ENCODE data around the gene ANAPC2. TPM values are rescaled to one million over a fixed set of nuclear protein-coding genes. Genes with fewer than 3 reads are reported as not detected.

Gene ANAPC2
- total RNA-seq, 1 experiment from 2014 or later = 80.9 TPM

DNA sequence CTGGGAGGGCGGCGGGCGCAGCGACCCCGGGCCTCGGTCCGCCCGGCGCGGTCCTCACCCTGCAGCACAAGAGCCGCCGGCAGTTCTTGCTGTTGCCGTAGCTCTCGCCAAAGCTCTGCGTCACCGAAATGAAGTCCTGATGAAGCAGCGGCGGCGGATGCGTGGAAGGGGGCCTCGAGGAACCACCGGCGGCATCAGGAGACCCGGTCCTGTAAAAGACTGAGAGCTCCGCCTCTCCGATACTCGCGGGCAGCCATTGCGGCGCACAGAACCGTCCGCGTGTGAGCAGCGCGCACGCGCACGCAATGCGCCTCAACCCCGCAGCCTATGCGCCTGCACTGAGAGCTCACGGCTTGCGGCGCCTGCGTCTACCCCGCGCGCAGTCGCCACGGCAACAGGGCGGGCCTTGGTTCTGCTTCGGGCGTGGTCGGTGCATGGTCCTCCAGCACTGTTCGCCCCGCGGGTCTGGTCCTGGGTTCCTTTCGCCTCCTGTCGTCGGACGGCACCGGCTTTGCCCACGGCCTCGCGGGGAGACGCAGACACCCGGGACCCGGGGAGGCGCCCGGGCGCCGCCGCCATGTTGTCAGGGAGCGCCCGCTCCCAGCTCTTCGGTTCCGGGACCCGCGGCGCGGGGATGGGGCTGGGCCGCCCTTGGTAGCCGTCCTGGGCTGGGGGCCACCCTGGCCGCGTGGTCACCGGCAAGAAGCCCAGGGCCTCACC lies 58.7 kb downstream of the ANAPC2 start (continued):
- TF ChIP-seq, protein P1, sequence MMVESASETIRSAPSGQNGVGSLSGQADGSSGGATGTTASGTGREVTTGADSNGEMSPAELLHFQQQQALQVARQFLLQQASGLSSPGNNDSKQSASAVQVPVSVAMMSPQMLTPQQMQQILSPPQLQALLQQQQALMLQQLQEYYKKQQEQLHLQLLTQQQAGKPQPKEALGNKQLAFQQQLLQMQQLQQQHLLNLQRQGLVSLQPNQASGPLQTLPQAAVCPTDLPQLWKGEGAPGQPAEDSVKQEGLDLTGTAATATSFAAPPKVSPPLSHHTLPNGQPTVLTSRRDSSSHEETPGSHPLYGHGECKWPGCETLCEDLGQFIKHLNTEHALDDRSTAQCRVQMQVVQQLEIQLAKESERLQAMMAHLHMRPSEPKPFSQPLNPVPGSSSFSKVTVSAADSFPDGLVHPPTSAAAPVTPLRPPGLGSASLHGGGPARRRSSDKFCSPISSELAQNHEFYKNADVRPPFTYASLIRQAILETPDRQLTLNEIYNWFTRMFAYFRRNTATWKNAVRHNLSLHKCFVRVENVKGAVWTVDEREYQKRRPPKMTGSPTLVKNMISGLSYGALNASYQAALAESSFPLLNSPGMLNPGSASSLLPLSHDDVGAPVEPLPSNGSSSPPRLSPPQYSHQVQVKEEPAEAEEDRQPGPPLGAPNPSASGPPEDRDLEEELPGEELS (CRISPR knock-in tag; IDR thresholded peaks at IDR 0.05) = peak; percentile 91
- TF ChIP-seq RORB (CRISPR knock-in tag; IDR thresholded peaks at IDR 0.05) = no peak
- TF ChIP-seq, protein P2, sequence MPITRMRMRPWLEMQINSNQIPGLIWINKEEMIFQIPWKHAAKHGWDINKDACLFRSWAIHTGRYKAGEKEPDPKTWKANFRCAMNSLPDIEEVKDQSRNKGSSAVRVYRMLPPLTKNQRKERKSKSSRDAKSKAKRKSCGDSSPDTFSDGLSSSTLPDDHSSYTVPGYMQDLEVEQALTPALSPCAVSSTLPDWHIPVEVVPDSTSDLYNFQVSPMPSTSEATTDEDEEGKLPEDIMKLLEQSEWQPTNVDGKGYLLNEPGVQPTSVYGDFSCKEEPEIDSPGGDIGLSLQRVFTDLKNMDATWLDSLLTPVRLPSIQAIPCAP (CRISPR knock-in tag; IDR thresholded peaks at IDR 0.05) = peak; percentile 37; the same call in 1 of the 2 replicates
- TF ChIP-seq, protein P3, sequence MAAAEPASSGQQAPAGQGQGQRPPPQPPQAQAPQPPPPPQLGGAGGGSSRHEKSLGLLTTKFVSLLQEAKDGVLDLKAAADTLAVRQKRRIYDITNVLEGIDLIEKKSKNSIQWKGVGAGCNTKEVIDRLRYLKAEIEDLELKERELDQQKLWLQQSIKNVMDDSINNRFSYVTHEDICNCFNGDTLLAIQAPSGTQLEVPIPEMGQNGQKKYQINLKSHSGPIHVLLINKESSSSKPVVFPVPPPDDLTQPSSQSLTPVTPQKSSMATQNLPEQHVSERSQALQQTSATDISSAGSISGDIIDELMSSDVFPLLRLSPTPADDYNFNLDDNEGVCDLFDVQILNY (CRISPR knock-in tag; IDR thresholded peaks at IDR 0.05) = peak; percentile 69
- peak; percentile 74 for TF ChIP-seq ZNF232 (CRISPR knock-in tag; IDR thresholded peaks at IDR 0.05)
- TF ChIP-seq, protein P4, sequence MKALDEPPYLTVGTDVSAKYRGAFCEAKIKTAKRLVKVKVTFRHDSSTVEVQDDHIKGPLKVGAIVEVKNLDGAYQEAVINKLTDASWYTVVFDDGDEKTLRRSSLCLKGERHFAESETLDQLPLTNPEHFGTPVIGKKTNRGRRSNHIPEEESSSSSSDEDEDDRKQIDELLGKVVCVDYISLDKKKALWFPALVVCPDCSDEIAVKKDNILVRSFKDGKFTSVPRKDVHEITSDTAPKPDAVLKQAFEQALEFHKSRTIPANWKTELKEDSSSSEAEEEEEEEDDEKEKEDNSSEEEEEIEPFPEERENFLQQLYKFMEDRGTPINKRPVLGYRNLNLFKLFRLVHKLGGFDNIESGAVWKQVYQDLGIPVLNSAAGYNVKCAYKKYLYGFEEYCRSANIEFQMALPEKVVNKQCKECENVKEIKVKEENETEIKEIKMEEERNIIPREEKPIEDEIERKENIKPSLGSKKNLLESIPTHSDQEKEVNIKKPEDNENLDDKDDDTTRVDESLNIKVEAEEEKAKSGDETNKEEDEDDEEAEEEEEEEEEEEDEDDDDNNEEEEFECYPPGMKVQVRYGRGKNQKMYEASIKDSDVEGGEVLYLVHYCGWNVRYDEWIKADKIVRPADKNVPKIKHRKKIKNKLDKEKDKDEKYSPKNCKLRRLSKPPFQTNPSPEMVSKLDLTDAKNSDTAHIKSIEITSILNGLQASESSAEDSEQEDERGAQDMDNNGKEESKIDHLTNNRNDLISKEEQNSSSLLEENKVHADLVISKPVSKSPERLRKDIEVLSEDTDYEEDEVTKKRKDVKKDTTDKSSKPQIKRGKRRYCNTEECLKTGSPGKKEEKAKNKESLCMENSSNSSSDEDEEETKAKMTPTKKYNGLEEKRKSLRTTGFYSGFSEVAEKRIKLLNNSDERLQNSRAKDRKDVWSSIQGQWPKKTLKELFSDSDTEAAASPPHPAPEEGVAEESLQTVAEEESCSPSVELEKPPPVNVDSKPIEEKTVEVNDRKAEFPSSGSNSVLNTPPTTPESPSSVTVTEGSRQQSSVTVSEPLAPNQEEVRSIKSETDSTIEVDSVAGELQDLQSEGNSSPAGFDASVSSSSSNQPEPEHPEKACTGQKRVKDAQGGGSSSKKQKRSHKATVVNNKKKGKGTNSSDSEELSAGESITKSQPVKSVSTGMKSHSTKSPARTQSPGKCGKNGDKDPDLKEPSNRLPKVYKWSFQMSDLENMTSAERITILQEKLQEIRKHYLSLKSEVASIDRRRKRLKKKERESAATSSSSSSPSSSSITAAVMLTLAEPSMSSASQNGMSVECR (CRISPR knock-in tag; IDR thresholded peaks at IDR 0.05; ENCODE audit: borderline replicate concordance) = peak; percentile 88; the same call in 1 of the 2 replicates
- TF ChIP-seq FOXK1 (CRISPR knock-in tag; IDR thresholded peaks at IDR 0.05) = peak; percentile 89
- 0 out of 2 replicates have a peak, but pooled peaks have one; percentile 37 for TF ChIP-seq ATF1 (CRISPR knock-in tag; IDR thresholded peaks at IDR 0.05)
- no peak; the same call in 1 of the 2 replicates for TF ChIP-seq SMAD3 (CRISPR knock-in tag; IDR thresholded peaks at IDR 0.05; ENCODE audit: borderline replicate concordance)
- TF ChIP-seq ZNF317 (CRISPR knock-in tag; IDR thresholded peaks at IDR 0.05; ENCODE audit: borderline replicate concordance, low read depth) = no peak
- peak; percentile 62; the same call in 1 of the 2 replicates for TF ChIP-seq CREM (CRISPR knock-in tag; IDR thresholded peaks at IDR 0.05)
- TF ChIP-seq TEAD1 (CRISPR knock-in tag; IDR thresholded peaks at IDR 0.05) = peak; percentile 78

DNA sequence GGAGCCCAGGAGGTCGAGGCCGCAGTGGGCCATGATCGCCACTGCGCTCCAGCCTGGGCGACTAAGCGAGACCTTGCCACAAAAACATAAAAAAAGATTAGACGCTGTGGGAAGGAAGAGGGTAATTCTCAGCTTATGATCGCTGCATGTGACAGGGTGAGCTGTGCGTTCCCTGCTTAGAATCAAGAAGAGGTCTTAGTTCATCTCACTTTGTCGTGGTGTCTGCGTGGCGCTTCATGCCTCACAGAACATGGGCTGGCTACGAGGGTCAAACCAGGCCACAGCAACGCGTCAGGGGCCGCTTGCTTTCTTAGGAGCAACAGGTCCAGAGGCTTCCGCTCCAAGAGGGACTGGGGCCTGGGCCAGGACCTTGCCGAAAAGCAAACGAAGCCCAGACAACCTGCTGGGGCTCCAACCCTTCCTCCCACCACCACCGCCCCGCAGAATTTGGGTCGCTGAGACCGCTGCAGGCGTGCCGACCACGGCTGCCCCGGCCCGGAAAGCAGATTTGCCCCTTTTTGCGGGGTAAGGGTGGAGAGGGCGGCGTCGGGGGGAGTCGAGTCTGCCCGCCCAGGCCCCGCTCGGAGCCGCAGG lies 59.4 kb downstream of the ANAPC2 start:
- peak; percentile 8 for ATAC-seq
- Mint-ChIP-seq H3K4me1 (peaks cover 14% of the 10 kb centered on the region), H3K27ac (peak overlapping the region; percentile 47; the same call in 1 of the 2 replicates), H3K9me3 (no peaks in the 10 kb centered on the region), H3K36me3 (no peaks in the 10 kb centered on the region), H3K27me3 (ENCODE audit: low read depth) (peaks cover 22% of the 10 kb centered on the region), H3K4me3 (peak overlapping the region; percentile 78)
- no peak for DNase-seq (ENCODE audit: low spot score)
- CTCF ChIA-PET = interaction anchor here (0.8 to 3.1 kb wide), 27 partner anchors 8 to 185 kb away, joined by 3 to 31 read pairs (median 7); partner anchors contain the start of genes ANAPC2, CYSRT1, DPP7 and FBXW5
- POLR2A ChIA-PET = interaction anchor here (1.0 to 1.6 kb wide), 8 partner anchors 9 to 518 kb away, joined by 3 to 9 read pairs (median 6); partner anchors contain the start of genes GRIN1, MAN1B1, TPRN and TUBB4B
- no peak for TF ChIP-seq NR3C1 (CRISPR knock-in tag; conservative IDR thresholded peaks at IDR 0.05; ENCODE audit: low read depth)
- TF ChIP-seq, protein P5, sequence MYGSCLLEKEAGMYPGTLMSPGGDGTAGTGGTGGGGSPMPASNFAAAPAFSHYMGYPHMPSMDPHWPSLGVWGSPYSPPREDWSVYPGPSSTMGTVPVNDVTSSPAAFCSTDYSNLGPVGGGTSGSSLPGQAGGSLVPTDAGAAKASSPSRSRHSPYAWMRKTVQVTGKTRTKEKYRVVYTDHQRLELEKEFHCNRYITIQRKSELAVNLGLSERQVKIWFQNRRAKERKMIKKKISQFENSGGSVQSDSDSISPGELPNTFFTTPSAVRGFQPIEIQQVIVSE (CRISPR knock-in tag; IDR thresholded peaks at IDR 0.05; ENCODE audit: borderline replicate concordance) = no peak
- TF ChIP-seq, protein P6, sequence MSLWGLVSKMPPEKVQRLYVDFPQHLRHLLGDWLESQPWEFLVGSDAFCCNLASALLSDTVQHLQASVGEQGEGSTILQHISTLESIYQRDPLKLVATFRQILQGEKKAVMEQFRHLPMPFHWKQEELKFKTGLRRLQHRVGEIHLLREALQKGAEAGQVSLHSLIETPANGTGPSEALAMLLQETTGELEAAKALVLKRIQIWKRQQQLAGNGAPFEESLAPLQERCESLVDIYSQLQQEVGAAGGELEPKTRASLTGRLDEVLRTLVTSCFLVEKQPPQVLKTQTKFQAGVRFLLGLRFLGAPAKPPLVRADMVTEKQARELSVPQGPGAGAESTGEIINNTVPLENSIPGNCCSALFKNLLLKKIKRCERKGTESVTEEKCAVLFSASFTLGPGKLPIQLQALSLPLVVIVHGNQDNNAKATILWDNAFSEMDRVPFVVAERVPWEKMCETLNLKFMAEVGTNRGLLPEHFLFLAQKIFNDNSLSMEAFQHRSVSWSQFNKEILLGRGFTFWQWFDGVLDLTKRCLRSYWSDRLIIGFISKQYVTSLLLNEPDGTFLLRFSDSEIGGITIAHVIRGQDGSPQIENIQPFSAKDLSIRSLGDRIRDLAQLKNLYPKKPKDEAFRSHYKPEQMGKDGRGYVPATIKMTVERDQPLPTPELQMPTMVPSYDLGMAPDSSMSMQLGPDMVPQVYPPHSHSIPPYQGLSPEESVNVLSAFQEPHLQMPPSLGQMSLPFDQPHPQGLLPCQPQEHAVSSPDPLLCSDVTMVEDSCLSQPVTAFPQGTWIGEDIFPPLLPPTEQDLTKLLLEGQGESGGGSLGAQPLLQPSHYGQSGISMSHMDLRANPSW (CRISPR knock-in tag; conservative IDR thresholded peaks at IDR 0.05; ENCODE audit: low read depth) = no peak
- TF ChIP-seq, protein P7, sequence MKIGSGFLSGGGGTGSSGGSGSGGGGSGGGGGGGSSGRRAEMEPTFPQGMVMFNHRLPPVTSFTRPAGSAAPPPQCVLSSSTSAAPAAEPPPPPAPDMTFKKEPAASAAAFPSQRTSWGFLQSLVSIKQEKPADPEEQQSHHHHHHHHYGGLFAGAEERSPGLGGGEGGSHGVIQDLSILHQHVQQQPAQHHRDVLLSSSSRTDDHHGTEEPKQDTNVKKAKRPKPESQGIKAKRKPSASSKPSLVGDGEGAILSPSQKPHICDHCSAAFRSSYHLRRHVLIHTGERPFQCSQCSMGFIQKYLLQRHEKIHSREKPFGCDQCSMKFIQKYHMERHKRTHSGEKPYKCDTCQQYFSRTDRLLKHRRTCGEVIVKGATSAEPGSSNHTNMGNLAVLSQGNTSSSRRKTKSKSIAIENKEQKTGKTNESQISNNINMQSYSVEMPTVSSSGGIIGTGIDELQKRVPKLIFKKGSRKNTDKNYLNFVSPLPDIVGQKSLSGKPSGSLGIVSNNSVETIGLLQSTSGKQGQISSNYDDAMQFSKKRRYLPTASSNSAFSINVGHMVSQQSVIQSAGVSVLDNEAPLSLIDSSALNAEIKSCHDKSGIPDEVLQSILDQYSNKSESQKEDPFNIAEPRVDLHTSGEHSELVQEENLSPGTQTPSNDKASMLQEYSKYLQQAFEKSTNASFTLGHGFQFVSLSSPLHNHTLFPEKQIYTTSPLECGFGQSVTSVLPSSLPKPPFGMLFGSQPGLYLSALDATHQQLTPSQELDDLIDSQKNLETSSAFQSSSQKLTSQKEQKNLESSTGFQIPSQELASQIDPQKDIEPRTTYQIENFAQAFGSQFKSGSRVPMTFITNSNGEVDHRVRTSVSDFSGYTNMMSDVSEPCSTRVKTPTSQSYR (CRISPR knock-in tag; IDR thresholded peaks at IDR 0.05) = no peak
- TF ChIP-seq, protein P8, sequence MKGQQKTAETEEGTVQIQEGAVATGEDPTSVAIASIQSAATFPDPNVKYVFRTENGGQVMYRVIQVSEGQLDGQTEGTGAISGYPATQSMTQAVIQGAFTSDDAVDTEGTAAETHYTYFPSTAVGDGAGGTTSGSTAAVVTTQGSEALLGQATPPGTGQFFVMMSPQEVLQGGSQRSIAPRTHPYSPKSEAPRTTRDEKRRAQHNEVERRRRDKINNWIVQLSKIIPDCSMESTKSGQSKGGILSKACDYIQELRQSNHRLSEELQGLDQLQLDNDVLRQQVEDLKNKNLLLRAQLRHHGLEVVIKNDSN (CRISPR knock-in tag; IDR thresholded peaks at IDR 0.05) = no peak
- TF ChIP-seq NFE2L1 (CRISPR knock-in tag; IDR thresholded peaks at IDR 0.05) = no peak

Data from WTC11 (cell line).